A549 treated with AZD2906 at 1 μM for 4 hours (cell line): Measurements from ENCODE around the gene NKAIN2. TPM values are rescaled to one million over a fixed set of nuclear protein-coding genes. Genes with fewer than 3 reads are reported as not detected.

Experiments
- total RNA-seq: library from RNA; stranded (reverse); fragments of 200-300 nt; extraction: Qiagen RNA extraction; gene quantifications from 5 replicates; pipeline ENCODE4 v1.2.3, GENCODE V29; 2022

NKAIN2 gene
- not detected in 5 replicates for total RNA-seq

DNA sequence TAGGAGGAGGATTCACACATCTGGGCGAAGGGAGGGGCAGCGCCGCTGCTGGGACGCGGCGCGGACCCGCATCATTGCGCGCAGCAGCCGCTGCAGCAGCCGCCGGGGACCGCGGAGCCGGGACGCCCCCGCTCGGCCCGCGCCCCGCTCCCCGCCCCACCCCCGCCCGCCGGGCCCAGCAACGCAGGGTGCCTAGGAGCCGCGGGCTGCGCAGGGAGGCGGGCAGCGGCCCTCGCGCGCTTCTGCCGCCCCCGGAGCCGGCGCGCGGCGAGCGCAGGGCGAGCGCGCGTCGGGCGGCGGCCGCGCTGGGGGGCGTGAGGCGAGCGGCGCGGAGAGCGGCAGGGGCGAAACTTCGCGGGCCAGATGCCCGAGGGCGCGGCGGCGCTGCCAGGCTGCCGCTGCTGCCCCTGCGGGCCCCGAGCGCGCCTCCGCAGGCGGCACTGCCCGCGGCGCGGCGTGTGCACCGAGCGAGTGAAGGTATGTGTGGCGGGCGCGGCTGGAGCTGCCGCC, at the start of gene NKAIN2:
TSS of gene NKAIN2 (plus strand) at position 362 of the 510 bp plus-strand sequence.

Other genes starting within 250 kb of the NKAIN2 start
- not detected in 5 replicates for gene TRDN, start 166.9 kb upstream of the NKAIN2 start, total RNA-seq